Measurements from ENCODE around the gene INHBA.

- TF ChIP-seq CTCF (conservative IDR thresholded peaks at IDR 0.05; ENCODE audit: low read length) (no peak), EZH2phosphoT487 (IDR thresholded peaks at IDR 0.05; ENCODE audit: borderline replicate concordance, low read depth, low read length) (no peak)
Observed at GRCh38 chr7:41643616-41644015, 59.3 kb downstream of the INHBA start.
